Measurements from ENCODE around the gene AATF. TPM values are rescaled to one million over a fixed set of nuclear protein-coding genes. Genes with fewer than 3 reads are reported as not detected.

AATF gene
- total and polyA plus RNA-seq, 2 of the 8 experiments (the other 6 are each of a cell fraction or from before 2014, with no cell fraction given): 20.1 to 62.8 TPM

GRCh38 chr17:37025238-37025637 lies 76.5 kb downstream of the AATF start (continued):
- no peak for TF ChIP-seq NANOG (IDR thresholded peaks at IDR 0.05; ENCODE audit: insufficient read depth, low read depth, low read length, poor library complexity, severe bottlenecking)

Measured in H1 (cell line).